Activated B cell treated with CpG ODN at 0.5 μM for 24 hours (primary cell): ENCODE data around the gene SMAGP. TPM values are rescaled to one million over a fixed set of nuclear protein-coding genes. Genes with fewer than 3 reads are reported as not detected.
A peak's percentile ranks its signal among the peaks of the same experiment; 100 is the strongest.

Source experiments
- ATAC-seq: fragments of 200-7000 bp; cut with Tn5 transposase; one replicate; pipeline ENCODE4 v1.10.0; 2021; ENCODE audit warnings: low read depth, mild to moderate bottlenecking, moderate library complexity
- CTCF ChIA-PET: fragments of 350-600 bp; sonication (Branson Sonifier 250); formaldehyde crosslinking; loops from one replicate; lab custom pipeline; 2021; ENCODE audit warnings: antibody characterized with exemption; lab: Charles Lee
- POLR2A ChIA-PET: fragments of 350-600 bp; sonication (Branson Sonifier 250); formaldehyde crosslinking; loops from one replicate; lab custom pipeline; 2021; ENCODE audit warnings: antibody characterized with exemption; lab: Charles Lee
- DNase-seq: peaks from one replicate; pipeline ENCODE4 v3.0.0; 2022
- H3K27ac Mint-ChIP-seq: one replicate; pipeline ENCODE4 v1.8.0; 2020; ENCODE audit warnings: mixed read lengths
- H3K27me3 Mint-ChIP-seq: one replicate; pipeline ENCODE4 v1.8.0; 2021; ENCODE audit warnings: mixed read lengths
- H3K36me3 Mint-ChIP-seq: one replicate; pipeline ENCODE4 v1.8.0; 2021; ENCODE audit warnings: low read depth, mixed read lengths
- H3K4me1 Mint-ChIP-seq: one replicate; pipeline ENCODE4 v1.8.0; 2021; ENCODE audit warnings: mixed read lengths
- H3K4me3 Mint-ChIP-seq: one replicate; pipeline ENCODE4 v1.8.0; 2020; ENCODE audit warnings: mild to moderate bottlenecking, mixed read lengths
- H3K9me3 Mint-ChIP-seq: one replicate; pipeline ENCODE4 v1.8.0; 2020; ENCODE audit warnings: mixed read lengths
- CTCF ChIP-seq: fragments of 200-600 bp; IDR thresholded peaks from one replicate; pipeline ENCODE4 v1.8.0; 2022; ENCODE audit warnings: antibody characterized with exemption, mild to moderate bottlenecking
- intact Hi-C: fragments of 100-400 bp; cut with micrococcal nuclease; formaldehyde crosslinking; loops from one replicate; pipeline ENCODE4 v1.15.1; 2024
- total RNA-seq: library from RNA; stranded (reverse); gene quantifications from 2 replicates; pipeline ENCODE4 v1.2.3, GENCODE V29; 2022

The SMAGP gene
- total RNA-seq, 1 donor from 2014 or later, result 11.5 TPM

- Mint-ChIP-seq H3K4me1 (peaks cover 17% of the 10 kb centered on the region), H3K27me3 (no peaks in the 10 kb centered on the region), H3K27ac (peak overlapping the region; percentile 64), H3K36me3 (peaks cover 7% of the 10 kb centered on the region), H3K4me3 (peak overlapping the region; percentile 74), H3K9me3 (no peaks in the 10 kb centered on the region)
- no peak for TF ChIP-seq CTCF
- ATAC-seq (no peak), DNase-seq (no peak)
- intact Hi-C loops, result loop anchor here (1.0 to 5.0 kb wide), 2 partner anchors 54 to 189 kb away; partner anchors contain the start of genes SLC11A2 and SMAGP
- ChIA-PET POLR2A (interaction anchor here (0.6 to 5.1 kb wide), 14 partner anchors 23 to 792 kb away, joined by 3 to 198 read pairs (median 8); partner anchors contain the start of genes ATF1, BIN2, CSRNP2 and DAZAP2), CTCF (interaction anchor here (1.2 to 1.7 kb wide), 2 partner anchors 10 to 27 kb away, joined by 3 read pairs; no protein-coding TSS in a partner anchor)
Observed at GRCh38 chr12:51216642-51217041, 53.6 kb downstream of the SMAGP start.

GRCh38 chr12:51214895-51215294 lies 55.3 kb downstream of the SMAGP start:
- Mint-ChIP-seq H3K4me3 (no peak overlapping the region), H3K9me3 (no peaks in the 10 kb centered on the region), H3K4me1 (peaks cover 17% of the 10 kb centered on the region), H3K27ac (no peak overlapping the region), H3K36me3 (peaks cover 16% of the 10 kb centered on the region), H3K27me3 (no peaks in the 10 kb centered on the region)
- ChIA-PET CTCF (no interaction called here), POLR2A (interaction anchor here (5.1 kb wide), 1 partner anchor 25 kb away, joined by 198 read pairs; the partner anchor contains the start of gene DAZAP2)
- intact Hi-C loops, result loop anchor here (5.0 kb wide), 1 partner anchor 188 kb away; the partner anchor contains the start of gene SLC11A2
- no peak for DNase-seq
- no peak for ATAC-seq
- no peak for TF ChIP-seq CTCF

- H3K27me3 Mint-ChIP-seq, result no peaks in the 10 kb centered on the region
- CTCF ChIA-PET, result no interaction called here
- TF ChIP-seq CTCF, result no peak
- ATAC-seq (no peak), DNase-seq (no peak)
- H3K4me3 Mint-ChIP-seq, result no peak overlapping the region
- H3K4me1 Mint-ChIP-seq, result no peaks in the 10 kb centered on the region
- peaks cover 15% of the 10 kb centered on the region for H3K36me3 Mint-ChIP-seq
- POLR2A ChIA-PET, result interaction anchor here (0.5 kb wide), 1 partner anchor 78 kb away, joined by 3 read pairs; no protein-coding TSS in a partner anchor
- H3K9me3 Mint-ChIP-seq, result no peaks in the 10 kb centered on the region
- intact Hi-C loops, result no loop called here
- H3K27ac Mint-ChIP-seq, result no peak overlapping the region
Observed at GRCh38 chr12:51210690-51211395, 59.4 kb downstream of the SMAGP start.

- intact Hi-C loops, result no loop called here
- DNase-seq (no peak), ATAC-seq (no peak)
- H3K4me3 Mint-ChIP-seq, result no peak overlapping the region
- H3K27me3 Mint-ChIP-seq, result no peaks in the 10 kb centered on the region
- peaks cover 14% of the 10 kb centered on the region for H3K36me3 Mint-ChIP-seq
- H3K9me3 Mint-ChIP-seq, result no peaks in the 10 kb centered on the region
- POLR2A ChIA-PET, result no interaction called here
- H3K4me1 Mint-ChIP-seq, result no peaks in the 10 kb centered on the region
- CTCF ChIA-PET, result interaction anchor here (0.9 kb wide), 1 partner anchor 131 kb away, joined by 3 read pairs; no protein-coding TSS in a partner anchor
- H3K27ac Mint-ChIP-seq, result no peak overlapping the region
- TF ChIP-seq CTCF, result no peak
Observed at GRCh38 chr12:51209259-51209658, 61.0 kb downstream of the SMAGP start.

- intact Hi-C loops, result no loop called here
- TF ChIP-seq CTCF, result no peak
- DNase-seq (no peak), ATAC-seq (no peak)
- H3K27ac Mint-ChIP-seq, result no peak overlapping the region
- ChIA-PET CTCF (no interaction called here), POLR2A (no interaction called here)
- no peak overlapping the region for H3K4me3 Mint-ChIP-seq
- H3K36me3 Mint-ChIP-seq, result peaks cover 11% of the 10 kb centered on the region
- no peaks in the 10 kb centered on the region for H3K27me3 Mint-ChIP-seq
- H3K9me3 Mint-ChIP-seq, result no peaks in the 10 kb centered on the region
- H3K4me1 Mint-ChIP-seq, result no peaks in the 10 kb centered on the region
Observed at GRCh38 chr12:51208016-51208660, 62.1 kb downstream of the SMAGP start.
